Loucy (cell line): Measurements from ENCODE around the gene FRMD4A.

Source experiments
- EZH2phosphoT487 ChIP-seq: fragments of 200-600 bp; IDR thresholded peaks from 2 replicates; pipeline ENCODE4 v1.6.1; 2018; ENCODE audit warnings: antibody characterized with exemption, mild to moderate bottlenecking, moderate library complexity, borderline replicate concordance
- TF ChIP-seq, protein P1 (sequence below): fragments of 200-600 bp; sonication (generic); conservative IDR thresholded peaks from 2 replicates; pipeline ENCODE4 v1.5.1; 2014; ENCODE audit warnings: mild to moderate bottlenecking, antibody characterized with exemption, low read length

DNA sequence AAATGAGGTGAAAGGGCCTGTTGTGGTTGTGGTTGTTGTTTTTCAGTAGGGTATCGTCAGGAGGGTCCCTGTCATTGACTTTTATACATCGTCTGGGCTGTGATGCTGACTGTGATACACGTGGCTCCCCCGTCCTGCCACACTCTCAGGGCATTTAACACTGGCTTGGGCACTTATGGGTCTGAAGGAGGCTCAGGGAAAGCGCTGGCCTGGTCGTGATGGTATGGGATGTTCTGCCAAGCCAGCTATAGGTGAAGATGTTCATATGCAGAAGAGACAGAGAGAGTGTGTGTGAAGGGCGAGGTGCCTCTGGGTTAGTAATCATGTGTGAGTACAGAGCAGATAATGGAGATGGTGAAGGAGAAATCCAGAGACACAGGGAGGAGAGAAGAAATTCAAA is 585.5 kb downstream of the FRMD4A start:
- TF ChIP-seq, protein P1, sequence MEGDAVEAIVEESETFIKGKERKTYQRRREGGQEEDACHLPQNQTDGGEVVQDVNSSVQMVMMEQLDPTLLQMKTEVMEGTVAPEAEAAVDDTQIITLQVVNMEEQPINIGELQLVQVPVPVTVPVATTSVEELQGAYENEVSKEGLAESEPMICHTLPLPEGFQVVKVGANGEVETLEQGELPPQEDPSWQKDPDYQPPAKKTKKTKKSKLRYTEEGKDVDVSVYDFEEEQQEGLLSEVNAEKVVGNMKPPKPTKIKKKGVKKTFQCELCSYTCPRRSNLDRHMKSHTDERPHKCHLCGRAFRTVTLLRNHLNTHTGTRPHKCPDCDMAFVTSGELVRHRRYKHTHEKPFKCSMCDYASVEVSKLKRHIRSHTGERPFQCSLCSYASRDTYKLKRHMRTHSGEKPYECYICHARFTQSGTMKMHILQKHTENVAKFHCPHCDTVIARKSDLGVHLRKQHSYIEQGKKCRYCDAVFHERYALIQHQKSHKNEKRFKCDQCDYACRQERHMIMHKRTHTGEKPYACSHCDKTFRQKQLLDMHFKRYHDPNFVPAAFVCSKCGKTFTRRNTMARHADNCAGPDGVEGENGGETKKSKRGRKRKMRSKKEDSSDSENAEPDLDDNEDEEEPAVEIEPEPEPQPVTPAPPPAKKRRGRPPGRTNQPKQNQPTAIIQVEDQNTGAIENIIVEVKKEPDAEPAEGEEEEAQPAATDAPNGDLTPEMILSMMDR = no peak
- no peak for TF ChIP-seq EZH2phosphoT487
